Measurements from ENCODE around the gene ESYT2. TPM values are rescaled to one million over a fixed set of nuclear protein-coding genes. Genes with fewer than 3 reads are reported as not detected.

The ESYT2 gene
- total RNA-seq, 1 experiment from 2014 or later, result 39.0 TPM

GRCh38 chr7:158767707-158768106, 61.6 kb downstream of the ESYT2 start:
- Mint-ChIP-seq H3K4me3 (no peak overlapping the region), H3K36me3 (ENCODE audit: insufficient read depth in 1 of 3, low read depth in 3 of 3) (peaks cover 10 to 35% (median 33%) of the 10 kb centered on the region in 3 experiments; a peak in 6 of 7 replicates), H3K27me3 (ENCODE audit: low read depth) (no peaks in the 10 kb centered on the region), H3K4me1 (peaks cover 4 to 8% of the 10 kb centered on the region in 2 experiments; a peak in 1 of 4 replicates), H3K27ac (peak overlapping the region in 1 of 3 experiments; percentile 25; a peak in 1 of 7 replicates), H3K9me3 (no peaks in the 10 kb centered on the region)
- H3K27ac ChIP-seq (ENCODE audit: insufficient read length, low read depth, low read length), result no peak overlapping the region
- WGBS (ENCODE audit: extremely low coverage, insufficient read length, low lambda C conversion rate), result no CpG with 5 or more reads among the region's 4 CpGs
- H3K9ac ChIP-seq (ENCODE audit: extremely low read depth, insufficient read length, low read length), result no peak overlapping the region
- H2BK5ac ChIP-seq (ENCODE audit: insufficient read length, low read length), result no peak overlapping the region
- no peaks in the 10 kb centered on the region for H3K9me3 ChIP-seq (ENCODE audit: control insufficient read depth, low read depth, low read length)
- no peak overlapping the region for H3T11ph ChIP-seq (ENCODE audit: low read length)
- H3K79me2 ChIP-seq (ENCODE audit: insufficient read depth, low read length), result no peaks in the 10 kb centered on the region
- no peaks in the 10 kb centered on the region for H3K23me2 ChIP-seq (ENCODE audit: insufficient read length, low read depth, low read length, poor library complexity, severe bottlenecking)
- no peak overlapping the region for H3K18ac ChIP-seq (ENCODE audit: insufficient read length, low read depth, low read length)
- H3K14ac ChIP-seq (ENCODE audit: insufficient read depth, low read length), result no peak overlapping the region
- no peak overlapping the region for H4K5ac ChIP-seq (ENCODE audit: insufficient read length, low read depth, low read length)
- H3K4me2 ChIP-seq (ENCODE audit: insufficient read depth, insufficient read length, low read length), result no peak overlapping the region
- no peak overlapping the region for H3K56ac ChIP-seq (ENCODE audit: insufficient read length, low read depth, low read length)
- H3K4me1 ChIP-seq (ENCODE audit: insufficient read depth, low read length), result no peaks in the 10 kb centered on the region
- H2BK15ac ChIP-seq (ENCODE audit: low read depth, low read length), result no peak overlapping the region
- no peaks in the 10 kb centered on the region for H3K27me3 ChIP-seq (ENCODE audit: insufficient read depth, low read length)
- H4K91ac ChIP-seq (ENCODE audit: insufficient read length, low read depth, low read length), result no peak overlapping the region
- H2BK12ac ChIP-seq (ENCODE audit: insufficient read length, low read depth, low read length), result no peak overlapping the region
- no peak overlapping the region for H2AK5ac ChIP-seq (ENCODE audit: insufficient read length, low read length)
- DNase-seq, result no peak
- H4K20me1 ChIP-seq (ENCODE audit: control insufficient read depth, insufficient read depth, insufficient read length), result no peaks in the 10 kb centered on the region
- no peaks in the 10 kb centered on the region for H3K79me1 ChIP-seq (ENCODE audit: insufficient read depth, low read depth, low read length, poor library complexity, severe bottlenecking)
- no peak overlapping the region for H4K8ac ChIP-seq (replicated peaks; ENCODE audit: insufficient read length, low read depth, low read length)
- H3K23ac ChIP-seq (ENCODE audit: insufficient read length, low read depth, low read length), result no peak overlapping the region
- no peak for TF ChIP-seq CTCF (conservative IDR thresholded peaks at IDR 0.05)
- H2BK120ac ChIP-seq (ENCODE audit: low read depth, low read length, poor library complexity, severe bottlenecking), result no peak overlapping the region
- no peak overlapping the region for H3K4ac ChIP-seq (ENCODE audit: low read depth, low read length)
- H2AFZ ChIP-seq (ENCODE audit: low read length), result no peak overlapping the region
- H2BK20ac ChIP-seq (ENCODE audit: low read depth, low read length, poor library complexity, severe bottlenecking), result no peak overlapping the region
